IPS-15b (cell line): ENCODE results near the gene NME7.

Source experiments
- H3K27me3 ChIP-seq: one replicate; pipeline ENCODE4 v1.6.1; 2013; ENCODE audit warnings: low read length; ENCODE audit not compliant: control insufficient read depth, insufficient read depth
- H3K36me3 ChIP-seq: one replicate; pipeline ENCODE4 v1.6.1; 2013; ENCODE audit warnings: low read length; ENCODE audit not compliant: control insufficient read depth, insufficient read depth
- H3K4me1 ChIP-seq: one replicate; pipeline ENCODE4 v1.6.1; 2013; ENCODE audit warnings: mild to moderate bottlenecking, low read length; ENCODE audit not compliant: control insufficient read depth, insufficient read depth
- H3K4me3 ChIP-seq: one replicate; pipeline ENCODE4 v1.5.1; 2013; ENCODE audit warnings: low read depth, low read length
- H3K9ac ChIP-seq: one replicate; pipeline ENCODE4 v1.6.1; 2013; ENCODE audit warnings: low read depth, mild to moderate bottlenecking, low read length
- H3K9me3 ChIP-seq: one replicate; pipeline ENCODE4 v1.6.1; 2013; ENCODE audit warnings: mild to moderate bottlenecking, low read length; ENCODE audit not compliant: control insufficient read depth, insufficient read depth

The NME7 gene

DNA sequence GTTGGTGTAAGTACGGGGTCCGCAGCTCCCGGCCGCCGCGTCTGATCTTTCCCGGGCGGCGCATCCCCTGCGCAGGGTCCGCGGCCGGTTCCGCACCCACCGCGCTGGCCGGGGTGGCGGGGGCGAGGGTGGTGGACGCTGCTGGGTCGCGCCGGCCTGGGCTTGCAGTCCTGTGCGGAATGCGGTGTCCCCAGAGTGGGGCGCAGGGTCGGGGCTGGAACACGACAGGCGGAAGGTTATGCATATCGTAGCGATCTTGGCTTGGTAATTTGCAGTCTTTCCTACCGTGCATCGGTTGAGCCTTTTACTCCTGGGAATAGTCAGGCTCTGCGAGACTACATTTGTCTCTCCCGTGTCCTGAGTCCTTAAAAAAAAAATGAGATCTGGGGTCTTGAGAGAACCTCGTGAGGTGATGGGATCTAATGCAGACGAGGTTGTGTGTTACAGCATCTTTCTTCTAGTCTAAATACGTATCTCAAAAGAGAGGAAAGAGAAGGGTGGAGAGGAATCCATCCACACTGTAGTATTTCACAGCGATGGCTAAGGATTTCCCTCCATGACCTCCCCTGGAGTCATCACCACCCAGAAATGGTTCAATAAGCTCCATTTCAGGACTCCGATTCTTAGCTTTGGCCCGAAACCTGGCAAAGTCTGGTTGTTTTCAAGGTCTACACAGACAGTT is 260.5 kb downstream of the NME7 start:
- H3K4me3 ChIP-seq, result peak overlapping the region; percentile 90
- peaks cover 31% of the 10 kb centered on the region for H3K4me1 ChIP-seq
- no peaks in the 10 kb centered on the region for H3K9me3 ChIP-seq
- no peaks in the 10 kb centered on the region for H3K36me3 ChIP-seq
- H3K9ac ChIP-seq, result peak overlapping the region; percentile 62
- peaks cover 28% of the 10 kb centered on the region for H3K27me3 ChIP-seq

DNA sequence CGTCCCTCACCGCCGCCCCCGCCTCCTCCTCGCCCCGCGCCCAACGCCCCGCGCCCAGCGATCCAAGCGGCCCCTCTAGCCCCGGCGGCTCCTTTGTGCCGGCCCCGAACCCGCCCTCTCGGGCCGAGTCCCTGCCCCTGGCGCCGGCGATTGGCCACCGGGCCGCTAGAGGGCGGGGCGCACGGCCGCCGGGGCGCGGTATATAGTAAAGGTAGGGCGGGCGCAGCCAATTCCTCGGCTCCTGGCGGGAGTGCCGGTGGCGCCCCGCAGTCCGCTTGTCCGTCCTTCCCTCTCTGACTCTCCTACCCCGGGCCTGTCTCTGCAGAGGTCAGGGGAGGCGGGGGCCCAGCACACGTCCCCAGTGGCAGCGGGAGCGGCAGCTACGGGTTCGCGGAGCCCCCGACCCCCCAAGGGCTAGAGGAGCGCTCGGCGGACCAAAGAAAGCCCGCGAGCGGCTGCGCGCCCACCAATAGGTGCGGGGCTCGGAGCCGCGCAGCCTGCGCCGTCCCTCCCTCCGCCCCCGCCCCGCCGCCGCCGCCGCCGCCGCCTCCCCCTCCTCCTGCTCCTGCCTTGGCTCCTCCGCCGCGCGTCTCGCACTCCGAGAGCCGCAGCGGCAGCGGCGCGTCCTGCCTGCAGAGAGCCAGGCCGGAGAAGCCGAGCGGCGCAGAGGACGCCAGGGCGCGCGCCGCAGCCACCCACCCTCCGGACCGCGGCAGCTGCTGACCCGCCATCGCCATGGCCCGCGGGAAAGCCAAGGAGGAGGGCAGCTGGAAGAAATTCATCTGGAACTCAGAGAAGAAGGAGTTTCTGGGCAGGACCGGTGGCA is 261.3 kb downstream of the NME7 start, which contains the start of gene ATP1B1:
ATP1B1 (plus strand) TSS at position 596 of the 826 bp plus-strand sequence; CDS start at position 736, 140 bp downstream.
- peak within 1 kb of the TSS; percentile 90 for H3K4me3 ChIP-seq
- H3K9ac ChIP-seq, result peak within 1 kb of the TSS; percentile 65
- H3K27me3 ChIP-seq, result peaks cover 28% of the 10 kb centered on the region
- H3K36me3 ChIP-seq, result no peaks in the 10 kb centered on the region
- no peaks in the 10 kb centered on the region for H3K9me3 ChIP-seq
- peaks cover 35% of the 10 kb centered on the region for H3K4me1 ChIP-seq

DNA sequence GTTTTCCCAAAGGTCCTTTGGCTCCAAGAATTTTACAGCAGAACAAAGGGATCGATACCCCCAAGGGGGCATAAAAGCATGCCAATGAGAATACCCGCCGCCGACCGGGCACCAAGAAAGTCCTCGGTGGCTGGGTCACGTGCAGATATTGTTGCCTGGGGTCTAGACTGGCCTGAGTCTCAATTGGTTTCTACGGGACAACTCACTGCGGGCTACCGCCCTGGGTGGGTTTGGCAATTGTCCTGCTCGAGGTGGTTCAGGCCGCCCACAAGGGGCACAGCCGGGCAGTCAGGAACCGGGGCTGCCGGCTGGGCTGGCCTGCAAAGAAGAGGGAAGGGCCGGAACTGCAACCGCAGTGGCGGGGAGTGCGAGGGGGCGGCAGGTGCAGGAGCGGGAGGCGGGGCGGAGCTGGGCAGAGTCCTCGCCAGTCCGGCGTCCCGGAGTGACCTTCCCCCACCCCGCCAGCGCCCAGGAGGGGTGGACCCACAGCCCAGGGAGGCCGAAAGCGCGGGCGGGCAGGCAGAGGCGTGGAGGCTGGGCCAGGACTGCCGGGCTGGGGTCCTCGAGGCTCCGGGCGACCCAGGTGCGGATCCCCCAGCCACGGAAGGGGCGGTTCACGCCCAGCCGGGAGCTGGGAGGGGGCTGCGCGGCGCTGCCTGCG is 262.0 kb downstream of the NME7 start:
- Histone ChIP-seq H3K27me3 (peaks cover 28% of the 10 kb centered on the region), H3K9me3 (no peaks in the 10 kb centered on the region), H3K36me3 (no peaks in the 10 kb centered on the region), H3K4me1 (peaks cover 35% of the 10 kb centered on the region), H3K4me3 (peak overlapping the region; percentile 59), H3K9ac (peak overlapping the region; percentile 60)

- Histone ChIP-seq H3K9me3 (no peaks in the 10 kb centered on the region), H3K36me3 (no peaks in the 10 kb centered on the region), H3K9ac (no peak overlapping the region), H3K4me3 (peak overlapping the region; percentile 59), H3K27me3 (peaks cover 28% of the 10 kb centered on the region), H3K4me1 (peaks cover 32% of the 10 kb centered on the region)
These were observed 262.5 kb downstream of the NME7 start for GRCh38 chr1:169105087-169105433.

GRCh38 chr1:169103480-169103893 is 264.1 kb downstream of the NME7 start:
- Histone ChIP-seq H3K9ac (no peak overlapping the region), H3K27me3 (peaks cover 28% of the 10 kb centered on the region), H3K4me1 (peaks cover 19% of the 10 kb centered on the region), H3K9me3 (no peaks in the 10 kb centered on the region), H3K36me3 (no peaks in the 10 kb centered on the region), H3K4me3 (no peak overlapping the region)

DNA sequence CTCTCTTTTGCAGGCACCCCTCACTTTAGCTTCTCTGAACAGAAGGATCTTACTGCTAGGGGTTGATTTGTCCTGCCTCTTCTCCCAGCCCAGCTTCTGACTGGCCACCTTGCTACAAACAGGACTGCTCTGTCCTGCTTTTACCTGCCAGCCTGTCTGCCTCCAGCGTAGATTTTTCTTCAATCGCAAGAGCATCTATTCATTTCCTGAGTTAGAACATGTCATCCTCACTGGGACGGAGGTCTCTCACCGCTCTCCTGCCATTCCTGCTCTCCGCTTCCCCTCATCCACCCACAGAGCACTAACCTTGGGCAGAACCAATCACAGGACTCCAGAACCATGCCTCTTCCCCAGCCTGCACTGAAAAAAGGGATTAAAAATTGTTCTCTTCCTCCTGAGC is 264.6 kb downstream of the NME7 start:
- no peak overlapping the region for H3K4me3 ChIP-seq
- H3K9me3 ChIP-seq, result no peaks in the 10 kb centered on the region
- no peaks in the 10 kb centered on the region for H3K36me3 ChIP-seq
- peaks cover 28% of the 10 kb centered on the region for H3K27me3 ChIP-seq
- H3K9ac ChIP-seq, result no peak overlapping the region
- peaks cover 14% of the 10 kb centered on the region for H3K4me1 ChIP-seq

- Histone ChIP-seq H3K4me3 (no peak overlapping the region), H3K9ac (no peak overlapping the region), H3K4me1 (peaks cover 12% of the 10 kb centered on the region)
These were observed 265.0 kb downstream of the NME7 start for GRCh38 chr1:169102567-169102966.

GRCh38 chr1:169100651-169101088 is 266.9 kb downstream of the NME7 start:
- Histone ChIP-seq H3K4me1 (peaks cover 12% of the 10 kb centered on the region), H3K9me3 (no peaks in the 10 kb centered on the region), H3K4me3 (no peak overlapping the region), H3K36me3 (no peaks in the 10 kb centered on the region), H3K9ac (no peak overlapping the region), H3K27me3 (peaks cover 28% of the 10 kb centered on the region)

More at GRCh38 chr1:169102567-169102966, 265.0 kb downstream of the NME7 start:
- H3K27me3 ChIP-seq, result peaks cover 28% of the 10 kb centered on the region
- no peaks in the 10 kb centered on the region for H3K36me3 ChIP-seq
- no peaks in the 10 kb centered on the region for H3K9me3 ChIP-seq

- H3K36me3 ChIP-seq, result no peaks in the 10 kb centered on the region
- H3K4me1 ChIP-seq, result peaks cover 11% of the 10 kb centered on the region
- H3K27me3 ChIP-seq, result peaks cover 28% of the 10 kb centered on the region
- H3K9me3 ChIP-seq, result no peaks in the 10 kb centered on the region
- no peak overlapping the region for H3K9ac ChIP-seq
- H3K4me3 ChIP-seq, result no peak overlapping the region
These were observed 267.4 kb downstream of the NME7 start for GRCh38 chr1:169100208-169100607.

DNA sequence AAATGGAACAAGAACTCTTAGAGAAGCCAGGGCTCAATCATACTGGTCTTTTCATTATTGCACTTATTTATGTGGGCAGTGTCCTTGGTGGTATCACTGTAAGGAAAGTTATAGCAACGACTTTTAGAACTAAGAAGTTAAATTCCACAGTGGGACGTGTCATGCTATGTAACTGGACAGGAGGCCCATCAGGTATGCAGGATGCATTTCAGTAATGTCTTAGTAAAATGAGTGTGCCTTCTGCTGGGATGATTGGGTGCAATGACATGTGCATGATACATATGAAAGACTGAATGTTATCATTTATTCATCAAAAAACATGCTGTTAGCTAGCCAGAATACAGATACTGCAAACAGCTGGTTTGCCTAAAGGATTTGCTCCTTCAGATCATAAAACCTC is 268.0 kb downstream of the NME7 start:
- Histone ChIP-seq H3K27me3 (peaks cover 22% of the 10 kb centered on the region), H3K9ac (no peak overlapping the region), H3K9me3 (no peaks in the 10 kb centered on the region), H3K36me3 (no peaks in the 10 kb centered on the region), H3K4me3 (no peak overlapping the region), H3K4me1 (peaks cover 6% of the 10 kb centered on the region)

GRCh38 chr1:169098380-169098779 is 269.2 kb downstream of the NME7 start:
- Histone ChIP-seq H3K9ac (no peak overlapping the region), H3K36me3 (no peaks in the 10 kb centered on the region), H3K4me1 (peaks cover 6% of the 10 kb centered on the region), H3K9me3 (no peaks in the 10 kb centered on the region), H3K27me3 (peaks cover 11% of the 10 kb centered on the region), H3K4me3 (no peak overlapping the region)
